CD14-positive monocyte (primary cell): ENCODE data around the gene LRRC25. TPM values are rescaled to one million over a fixed set of nuclear protein-coding genes. Genes with fewer than 3 reads are reported as not detected.

Experiments
- DNase-seq, 3 donors: peaks; one replicate each; pipeline ENCODE4 v3.0.0-alpha.2; 2011 to 2022
- H2AFZ ChIP-seq: 2 replicates; pipeline ENCODE4 v1.6.0; 2012; ENCODE audit warnings: mild to moderate bottlenecking, low read depth, low read length, inconsistent platforms; ENCODE audit not compliant: insufficient read depth, poor library complexity, severe bottlenecking
- H3K27ac ChIP-seq, 2 donors: 1 replicate in 1 of 2; 2 replicates in 1 of 2; pipeline ENCODE4 v1.5.1; 2012 to 2013; ENCODE audit warnings: low read length in 2 of 2, control low read depth in 1 of 2, inconsistent platforms in 1 of 2, low read depth in 1 of 2, mild to moderate bottlenecking in 1 of 2
- H3K27me3 ChIP-seq, 2 donors: one replicate each; pipeline versions ENCODE4 v1.6.0 to v1.6.1; 2011 to 2013; ENCODE audit warnings: low read length in 2 of 2; ENCODE audit not compliant: control insufficient read depth in 2 of 2, insufficient read depth in 2 of 2
- H3K36me3 ChIP-seq, 2 donors: replicated peaks in 1 of 2; 1 replicate in 1 of 2; 2 replicates in 1 of 2; pipeline versions ENCODE4 v1.5.1 to v1.6.1; 2012 to 2013; ENCODE audit warnings: low read length in 2 of 2, control low read depth in 1 of 2, inconsistent platforms in 1 of 2, mild to moderate bottlenecking in 1 of 2; ENCODE audit not compliant: insufficient read depth in 2 of 2, control insufficient read depth in 1 of 2
- H3K4me1 ChIP-seq, 2 donors: 1 replicate in 1 of 2; 2 replicates in 1 of 2; pipeline versions ENCODE4 v1.5.1 to v1.6.1; 2012 to 2013; ENCODE audit warnings: low read length in 2 of 2, control low read depth in 1 of 2, inconsistent platforms in 1 of 2, mild to moderate bottlenecking in 1 of 2, moderate library complexity in 1 of 2; ENCODE audit not compliant: insufficient read depth in 2 of 2, control insufficient read depth in 1 of 2
- H3K4me2 ChIP-seq: replicated peaks from 2 replicates; pipeline ENCODE3; 2012; ENCODE audit warnings: low read length, moderate library complexity, mild to moderate bottlenecking; ENCODE audit not compliant: poor library complexity, severe bottlenecking; ENCODE audit errors: extremely low read depth
- H3K4me3 ChIP-seq, 3 experiments: fragments of 200-600 bp in 1 of 3; sonication (generic) in 1 of 3; replicated peaks in 1 of 3; 1 replicate in 2 of 3; 2 replicates in 1 of 3; pipeline ENCODE4 v1.5.1; 2011 to 2013; ENCODE audit warnings: low read length in 3 of 3, mild to moderate bottlenecking in 3 of 3, control low read depth in 2 of 3, low read depth in 2 of 3, inconsistent platforms in 1 of 3, moderate library complexity in 1 of 3
- H3K79me2 ChIP-seq: 2 replicates; pipeline ENCODE4 v1.6.0; 2012; ENCODE audit warnings: mild to moderate bottlenecking, control low read depth, inconsistent platforms, low read length, moderate library complexity; ENCODE audit not compliant: insufficient read depth
- H3K9ac ChIP-seq: 2 replicates; pipeline ENCODE4 v1.6.0; 2017; ENCODE audit warnings: low read length, mild to moderate bottlenecking; ENCODE audit not compliant: insufficient read depth, poor library complexity, severe bottlenecking
- H3K9me3 ChIP-seq, 2 donors: replicated peaks in 1 of 2; 1 replicate in 1 of 2; 2 replicates in 1 of 2; pipeline versions ENCODE4 v1.5.1 to v1.6.1; 2012 to 2013; ENCODE audit warnings: low read length in 2 of 2, control low read depth in 1 of 2; ENCODE audit not compliant: control insufficient read depth in 1 of 2, insufficient read depth in 1 of 2
- H4K20me1 ChIP-seq: 2 replicates; pipeline ENCODE4 v1.6.0; 2012; ENCODE audit warnings: mild to moderate bottlenecking, low read length, control low read depth, moderate library complexity; ENCODE audit not compliant: insufficient read depth
- H3K27ac Mint-ChIP-seq, 7 donors: one replicate each; pipeline ENCODE4 v1.8.0; 2020; ENCODE audit warnings: mild to moderate bottlenecking in 7 of 7, mixed read lengths in 7 of 7, moderate library complexity in 6 of 7, inconsistent platforms in 2 of 7
- H3K27me3 Mint-ChIP-seq, 3 donors: one replicate each; pipeline ENCODE4 v1.8.0; 2021 to 2022; ENCODE audit warnings: low read depth in 3 of 3, mild to moderate bottlenecking in 3 of 3, mixed read lengths in 3 of 3, moderate library complexity in 3 of 3, inconsistent platforms in 1 of 3
- H3K36me3 Mint-ChIP-seq, 2 donors: one replicate each; pipeline ENCODE4 v1.8.0; 2020; ENCODE audit warnings: mixed read lengths in 2 of 2, inconsistent platforms in 1 of 2, mild to moderate bottlenecking in 1 of 2
- H3K4me1 Mint-ChIP-seq: one replicate; pipeline ENCODE4 v1.8.0; 2020; ENCODE audit warnings: mild to moderate bottlenecking, mixed read lengths
- H3K4me3 Mint-ChIP-seq, 2 donors: one replicate each; pipeline ENCODE4 v1.8.0; 2020; ENCODE audit warnings: mild to moderate bottlenecking in 2 of 2, mixed read lengths in 2 of 2, moderate library complexity in 1 of 2
- H3K9me3 Mint-ChIP-seq, 7 donors: one replicate each; pipeline ENCODE4 v1.8.0; 2020 to 2022; ENCODE audit warnings: mixed read lengths in 7 of 7, mild to moderate bottlenecking in 6 of 7, moderate library complexity in 6 of 7, inconsistent platforms in 2 of 7
- WGBS: methylation state at CpG from one replicate; pipeline ENCODE4 v1.1.5; 2013; ENCODE audit warnings: missing lambda C conversion rate; ENCODE audit not compliant: insufficient coverage; 5-methylcytosine and 5-hydroxymethylcytosine counted together
- intact Hi-C, 2 donors: fragments of 100-400 bp; cut with micrococcal nuclease; formaldehyde crosslinking; loops; one replicate each; pipeline versions ENCODE4 v1.15.0 to v1.15.1; 2023
- polyA plus RNA-seq, 3 donors: library from polyadenylated mRNA; depleted of rRNA in 1 of 3; unstranded in 2 of 3; stranded (reverse) in 1 of 3; fragments of 300-500 nt in 2 of 3; fragments of >200 nt in 1 of 3; fragmentation: Illumina TruSeq in 2 of 3; gene quantifications; 1 replicate in 2 of 3; 2 replicates in 1 of 3; pipeline ENCODE4 v1.2.3, GENCODE V29; 2012 to 2021
- TF ChIP-seq, protein P1 (sequence below): fragments of 200-600 bp; IDR thresholded peaks from one replicate; pipeline ENCODE4 v1.8.0; 2022; ENCODE audit warnings: antibody characterized with exemption, mild to moderate bottlenecking

The LRRC25 gene
- polyA plus RNA-seq, 3 donors, result 173 to 581 (median 416) TPM

DNA sequence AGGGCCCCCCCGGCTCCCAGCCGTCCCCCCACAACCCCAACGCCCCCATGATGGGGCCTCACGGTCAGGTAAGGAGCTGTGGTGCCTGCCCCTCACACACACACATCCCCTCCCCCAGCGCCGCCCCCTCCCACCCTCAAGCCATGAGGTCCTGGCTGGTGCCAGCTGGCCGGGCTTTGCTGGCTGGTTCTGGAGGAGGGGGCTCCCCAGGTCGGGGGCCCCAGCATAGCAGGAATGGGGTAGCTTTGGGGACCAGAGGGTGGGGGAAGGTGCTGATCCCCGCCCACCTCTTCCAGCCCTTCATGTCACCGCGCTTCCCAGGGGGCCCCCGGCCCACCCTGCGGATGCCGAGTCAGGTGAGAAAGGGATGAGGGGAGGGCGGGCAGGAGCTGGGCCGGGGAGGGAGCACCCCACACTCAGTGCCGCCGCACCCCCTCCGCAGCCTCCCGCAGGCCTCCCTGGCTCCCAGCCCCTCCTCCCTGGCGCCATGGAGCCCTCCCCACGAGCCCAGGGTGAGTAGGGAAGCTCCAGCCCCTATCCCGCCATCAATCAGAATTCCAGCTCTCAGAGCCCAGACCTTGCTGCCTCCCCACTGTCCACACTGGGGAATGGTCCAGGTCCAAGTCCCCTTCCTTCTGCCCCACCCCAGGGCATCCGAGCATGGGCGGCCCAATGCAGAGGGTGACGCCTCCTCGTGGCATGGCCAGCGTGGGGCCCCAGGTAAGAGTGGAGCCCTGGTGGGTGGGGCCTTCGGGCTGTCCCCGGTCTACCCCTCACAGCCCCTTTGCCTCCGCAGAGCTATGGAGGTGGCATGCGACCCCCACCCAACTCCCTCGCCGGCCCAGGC, 34.2 kb upstream of the LRRC25 start:
- H3K4me3 ChIP-seq, result no peak overlapping the region
- H3K27ac ChIP-seq, result no peak overlapping the region
- 73% methylated on average over 4 of the region's 34 CpGs for WGBS
- intact Hi-C loops, result no loop called here
- H3K9ac ChIP-seq, result no peak overlapping the region
- Mint-ChIP-seq H3K9me3 (peaks cover 0 to 3% (median 0%) of the 10 kb centered on the region in 7 donors), H3K27me3 (peaks cover 21 to 43% (median 22%) of the 10 kb centered on the region in 3 donors), H3K4me3 (no peak overlapping the region), H3K27ac (no peak overlapping the region), H3K4me1 (peaks cover 20% of the 10 kb centered on the region), H3K36me3 (peaks cover 4 to 26% of the 10 kb centered on the region in 2 donors)
- peaks cover 8% of the 10 kb centered on the region for H3K79me2 ChIP-seq
- H3K36me3 ChIP-seq, result peaks cover 0 to 3% of the 10 kb centered on the region in 2 donors
- peaks cover 76% of the 10 kb centered on the region for H4K20me1 ChIP-seq
- no peak overlapping the region for H3K4me2 ChIP-seq
- DNase-seq, result no peak
- no peaks in the 10 kb centered on the region for H3K9me3 ChIP-seq
- H2AFZ ChIP-seq, result no peak overlapping the region
- H3K4me1 ChIP-seq, result peaks cover 27 to 46% of the 10 kb centered on the region in 2 donors
- TF ChIP-seq, protein P1, sequence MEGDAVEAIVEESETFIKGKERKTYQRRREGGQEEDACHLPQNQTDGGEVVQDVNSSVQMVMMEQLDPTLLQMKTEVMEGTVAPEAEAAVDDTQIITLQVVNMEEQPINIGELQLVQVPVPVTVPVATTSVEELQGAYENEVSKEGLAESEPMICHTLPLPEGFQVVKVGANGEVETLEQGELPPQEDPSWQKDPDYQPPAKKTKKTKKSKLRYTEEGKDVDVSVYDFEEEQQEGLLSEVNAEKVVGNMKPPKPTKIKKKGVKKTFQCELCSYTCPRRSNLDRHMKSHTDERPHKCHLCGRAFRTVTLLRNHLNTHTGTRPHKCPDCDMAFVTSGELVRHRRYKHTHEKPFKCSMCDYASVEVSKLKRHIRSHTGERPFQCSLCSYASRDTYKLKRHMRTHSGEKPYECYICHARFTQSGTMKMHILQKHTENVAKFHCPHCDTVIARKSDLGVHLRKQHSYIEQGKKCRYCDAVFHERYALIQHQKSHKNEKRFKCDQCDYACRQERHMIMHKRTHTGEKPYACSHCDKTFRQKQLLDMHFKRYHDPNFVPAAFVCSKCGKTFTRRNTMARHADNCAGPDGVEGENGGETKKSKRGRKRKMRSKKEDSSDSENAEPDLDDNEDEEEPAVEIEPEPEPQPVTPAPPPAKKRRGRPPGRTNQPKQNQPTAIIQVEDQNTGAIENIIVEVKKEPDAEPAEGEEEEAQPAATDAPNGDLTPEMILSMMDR, result no peak
- H3K27me3 ChIP-seq, result peaks cover 0 to 23% of the 10 kb centered on the region in 2 donors

DNA sequence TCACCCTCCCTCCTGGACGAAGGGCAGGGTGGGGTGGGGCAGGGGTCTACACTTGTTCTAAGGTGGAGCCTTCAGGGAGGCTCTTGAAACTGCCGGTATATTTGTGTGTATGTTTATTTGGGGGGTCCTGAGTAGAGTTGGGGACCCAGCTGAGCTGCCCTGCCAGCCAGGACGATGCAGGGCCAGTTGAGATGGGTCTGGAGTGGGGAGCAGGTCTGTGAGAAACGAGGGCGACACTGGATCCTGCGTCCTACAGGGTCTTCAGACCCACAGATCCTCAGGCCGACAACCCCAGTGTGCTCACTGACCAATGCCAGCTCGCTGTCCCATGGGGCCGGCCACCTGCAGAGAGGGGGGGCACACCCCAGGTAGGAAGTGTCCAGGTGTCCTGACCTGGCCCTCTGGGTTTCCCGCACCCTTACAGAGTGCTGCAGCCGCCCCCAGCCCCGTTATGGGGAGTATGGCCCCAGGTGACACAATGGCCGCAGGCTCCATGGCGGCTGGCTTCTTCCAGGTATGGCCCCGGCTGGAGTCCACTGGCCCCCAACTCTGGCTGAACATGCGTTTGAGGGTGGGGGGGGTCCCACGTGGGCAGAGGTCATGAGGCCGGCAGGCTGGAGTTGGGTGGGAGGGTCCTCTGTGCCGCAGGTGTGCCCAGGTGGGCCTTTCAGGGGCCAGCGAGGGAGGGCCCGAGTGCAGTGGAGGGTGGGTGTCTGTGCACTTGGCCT, 33.2 kb upstream of the LRRC25 start:
- H4K20me1 ChIP-seq, result peaks cover 76% of the 10 kb centered on the region
- H3K4me2 ChIP-seq, result no peak overlapping the region
- H3K36me3 Mint-ChIP-seq, result peaks cover 1 to 24% of the 10 kb centered on the region in 2 donors
- intact Hi-C loops, result no loop called here
- no peak overlapping the region for H3K4me3 Mint-ChIP-seq
- peaks cover 17% of the 10 kb centered on the region for H3K4me1 Mint-ChIP-seq
- peaks cover 23 to 40% of the 10 kb centered on the region in 2 donors for H3K4me1 ChIP-seq
- H3K36me3 ChIP-seq, result peaks cover 0 to 3% of the 10 kb centered on the region in 2 donors
- 97% methylated on average over 15 of the region's 21 CpGs for WGBS
- no peak overlapping the region for H3K27ac ChIP-seq
- TF ChIP-seq, protein P1, result no peak
- no peak overlapping the region for H2AFZ ChIP-seq
- no peaks in the 10 kb centered on the region for H3K9me3 ChIP-seq
- H3K27me3 Mint-ChIP-seq, result peaks cover 12 to 33% (median 14%) of the 10 kb centered on the region in 3 donors
- H3K4me3 ChIP-seq, result no peak overlapping the region
- peak overlapping the region in 4 of 7 donors; percentile 56 to 76 (median 74) for H3K27ac Mint-ChIP-seq
- peaks cover 12% of the 10 kb centered on the region for H3K79me2 ChIP-seq
- H3K9ac ChIP-seq, result no peak overlapping the region
- no peaks in the 10 kb centered on the region for H3K9me3 Mint-ChIP-seq
- peaks cover 0 to 19% of the 10 kb centered on the region in 2 donors for H3K27me3 ChIP-seq
- no peak for DNase-seq
